Measurements from ENCODE around the gene DYNC1LI2. TPM values are rescaled to one million over a fixed set of nuclear protein-coding genes. Genes with fewer than 3 reads are reported as not detected.
"Not testable (repeated sequence)": the region's sequence is repeated elsewhere in the genome, so short reads cannot be mapped to it uniquely, and the experiment has no call there.

Gene DYNC1LI2
- total RNA-seq: 162 TPM
- long read RNA-seq, full-length matches to known transcripts: 62 of 141 reads
- long read RNA-seq, partial matches to known transcripts: 48 of 141 reads
- long read RNA-seq, other reads (novel, unspliced or antisense): 31 of 141 reads

DNA sequence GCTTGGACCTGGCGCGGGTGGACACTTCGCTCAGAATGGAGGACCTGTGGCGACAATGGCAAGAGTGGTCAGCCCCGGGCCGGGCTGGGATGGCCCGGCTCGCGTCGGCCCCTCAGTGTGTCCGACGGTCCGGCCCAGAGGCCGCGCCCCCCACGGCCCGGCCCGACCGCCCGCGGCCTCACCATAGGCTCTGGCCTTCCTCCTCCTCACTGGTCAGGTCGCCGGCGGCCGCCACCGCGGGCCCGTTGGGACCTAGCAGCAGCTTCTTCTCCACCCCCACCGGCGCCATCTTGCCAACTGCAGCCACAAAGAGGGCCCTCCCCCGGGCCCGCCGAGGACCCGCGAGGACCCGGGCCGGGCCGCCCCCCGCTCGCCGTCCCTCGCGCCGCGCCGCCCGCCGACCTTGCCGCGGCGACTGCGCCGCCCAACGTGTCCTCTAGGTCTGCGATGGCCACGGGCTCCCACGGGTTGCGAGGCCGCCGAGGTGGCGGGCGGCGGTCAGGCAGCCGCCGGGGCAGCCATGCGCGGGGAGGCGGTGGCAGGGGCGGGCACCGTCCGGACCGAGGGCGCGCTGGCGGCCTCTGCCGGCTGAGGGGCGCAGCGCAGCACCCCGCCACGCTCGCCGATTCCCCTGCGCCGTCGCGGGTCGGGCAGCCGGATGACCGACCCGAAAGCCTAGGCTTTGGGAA is at the start of gene DYNC1LI2:
Gene DYNC1LI2, minus strand, starts transcription at position 307 of the 689 bp plus-strand sequence. Its CDS starts 18 bp downstream, at position 289.
- DNase-seq (ENCODE audit: low spot score): peak; percentile 93

GRCh38 chr16:66800856-66801255 is 49.4 kb upstream of the DYNC1LI2 start:
- no peak for DNase-seq (ENCODE audit: low spot score)

- DNase-seq (ENCODE audit: low spot score): no peak
Measured at GRCh38 chr16:66798161-66798560, 46.8 kb upstream of the DYNC1LI2 start.

DNA sequence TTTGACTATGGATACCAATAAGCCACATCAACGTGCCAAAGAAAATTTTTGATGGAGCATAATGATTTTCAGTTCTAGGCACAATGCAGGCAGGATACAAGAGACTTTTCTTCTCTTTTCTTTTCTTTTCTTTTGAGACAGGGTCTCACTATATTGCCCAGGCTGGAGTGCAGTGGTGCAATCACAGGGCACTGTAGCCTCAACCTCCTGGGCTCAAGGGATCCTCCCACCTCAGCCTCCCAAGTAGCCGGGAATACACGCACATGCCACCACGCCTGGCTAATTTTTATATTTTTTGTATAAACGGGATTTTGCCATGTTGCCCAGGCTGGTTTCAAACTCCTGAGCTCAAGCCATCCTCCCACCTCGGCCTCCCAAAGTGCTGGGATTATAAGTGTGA is 42.6 kb upstream of the DYNC1LI2 start:
- DNase-seq (ENCODE audit: low spot score): not testable (repeated sequence)

DNA sequence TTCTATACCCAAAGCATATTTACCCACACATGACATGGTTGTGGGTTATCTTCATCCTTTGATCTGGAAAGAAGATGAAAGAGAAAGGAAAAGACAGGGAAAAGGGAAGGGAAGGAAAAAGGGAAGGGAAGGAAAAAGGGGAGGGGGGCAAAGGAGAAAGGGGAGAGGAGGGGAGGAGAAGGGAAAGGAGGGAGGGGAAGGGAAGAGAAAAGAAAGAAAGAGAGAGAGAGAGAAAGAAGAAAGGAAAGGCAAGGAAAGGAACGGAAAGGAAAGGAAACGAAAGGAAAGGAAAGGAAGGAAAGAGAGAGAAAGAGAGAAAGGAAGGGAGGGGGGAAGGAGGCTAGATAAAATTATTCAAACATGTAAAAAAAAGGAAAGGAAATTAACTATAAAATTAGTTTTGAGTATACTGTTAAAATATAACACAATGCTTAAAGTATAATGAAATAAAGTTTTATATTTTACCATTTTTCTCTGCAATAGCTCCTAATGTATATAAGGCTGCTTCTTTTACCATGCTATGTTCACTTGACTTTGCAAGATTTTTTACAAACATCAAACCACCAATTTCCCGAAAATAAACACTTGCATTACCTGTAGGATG is 38.8 kb upstream of the DYNC1LI2 start:
- no peak for DNase-seq (ENCODE audit: low spot score)

DNA sequence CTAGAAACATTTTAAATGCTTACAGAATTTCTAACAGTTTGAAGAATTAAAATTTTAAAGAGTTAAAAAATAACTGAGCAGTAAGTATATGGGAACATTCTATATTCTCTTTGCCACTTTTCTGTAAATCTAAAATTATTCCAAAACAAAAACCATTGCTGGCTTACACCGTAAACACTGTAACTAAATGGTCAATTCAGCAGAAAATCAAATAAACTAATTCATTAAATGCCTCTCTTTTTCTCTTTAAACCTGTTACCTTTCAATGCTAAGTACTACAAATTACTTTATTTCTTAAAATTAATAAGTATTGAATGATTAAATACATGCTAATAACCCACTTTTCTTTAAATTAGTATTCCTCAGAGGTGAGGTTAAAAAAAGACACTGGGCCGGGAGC is 36.0 kb upstream of the DYNC1LI2 start:
- DNase-seq (ENCODE audit: low spot score): no peak

GRCh38 chr16:66786551-66786950 is 35.1 kb upstream of the DYNC1LI2 start:
- DNase-seq (ENCODE audit: low spot score): no peak

DNA sequence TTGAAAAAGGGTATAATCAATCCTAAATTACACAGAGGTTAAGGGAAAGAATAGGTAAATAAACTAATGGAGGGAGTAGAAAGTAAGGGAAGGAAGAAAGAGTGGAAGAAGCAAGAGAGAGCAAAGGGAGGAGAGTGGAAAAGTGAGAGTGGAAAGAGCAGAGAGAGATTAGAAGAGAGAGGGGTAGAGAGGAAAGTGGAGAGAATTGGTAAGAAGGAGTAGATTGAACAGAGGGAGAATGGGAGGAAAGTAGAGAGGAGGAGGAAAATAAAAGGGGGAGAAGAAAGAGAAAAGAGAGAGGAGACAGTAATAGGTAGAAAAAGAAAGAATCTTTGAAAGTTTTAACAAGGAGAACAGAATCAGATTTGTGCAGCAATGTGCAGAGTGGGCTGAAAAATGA is 25.0 kb upstream of the DYNC1LI2 start:
- DNase-seq (ENCODE audit: low spot score): no peak

DNA sequence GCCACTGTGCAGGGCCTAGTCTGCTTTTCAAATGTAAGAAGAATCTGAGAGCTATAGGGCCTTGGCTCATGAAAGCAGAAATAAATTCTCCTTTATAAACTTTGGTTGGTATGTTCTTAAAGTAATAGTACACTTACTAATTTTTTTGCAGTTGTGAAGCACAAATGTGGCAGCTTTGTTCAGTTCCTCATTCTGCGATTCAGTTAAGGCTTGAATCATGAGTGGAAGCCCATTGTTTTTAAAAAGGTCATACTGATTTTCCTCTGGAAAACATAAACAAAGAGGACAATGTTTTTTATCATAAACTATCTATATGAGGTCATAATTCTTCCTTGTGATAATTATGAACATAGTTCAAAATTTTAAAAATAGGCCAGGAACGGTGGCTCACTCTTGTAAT is 23.6 kb upstream of the DYNC1LI2 start:
- DNase-seq (ENCODE audit: low spot score): no peak

DNA sequence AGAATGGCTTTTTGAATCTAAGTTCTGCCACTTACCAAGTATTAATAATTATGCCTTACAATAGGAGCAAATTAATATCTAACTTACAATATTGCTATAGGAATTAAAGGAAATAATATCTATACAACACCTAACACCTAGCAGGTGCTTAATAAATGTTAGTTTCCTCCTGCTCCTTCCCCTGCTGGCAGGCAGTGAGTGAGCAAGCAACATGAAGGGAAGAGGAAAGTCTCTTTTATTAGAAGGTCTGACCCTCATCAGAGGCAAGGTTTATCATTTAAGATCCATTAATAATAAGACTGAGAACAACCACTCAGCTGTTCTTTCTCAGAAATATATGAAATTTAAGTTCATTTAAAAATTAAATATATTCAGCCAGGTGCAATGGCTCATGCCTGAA is 6.7 kb upstream of the DYNC1LI2 start:
- no peak for DNase-seq (ENCODE audit: low spot score)

DNA sequence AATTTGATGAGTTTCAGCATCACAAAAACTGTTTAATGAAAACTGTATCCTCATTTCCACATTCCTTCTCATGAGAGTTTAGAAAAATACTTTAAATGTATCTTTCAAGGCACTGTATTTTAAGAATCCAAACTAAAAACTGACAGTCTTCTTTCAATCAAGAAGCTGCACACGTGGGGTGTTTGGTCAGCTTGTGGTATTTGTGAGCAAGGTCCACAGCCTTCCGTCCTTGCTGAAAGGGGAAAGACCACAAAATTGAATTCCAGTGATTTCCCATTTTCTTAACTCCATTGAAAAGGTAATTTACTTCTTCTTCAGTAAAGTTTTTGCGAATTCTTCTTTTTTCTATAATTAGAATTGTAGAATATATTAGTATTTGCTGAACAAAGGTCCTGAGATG is 3.4 kb upstream of the DYNC1LI2 start:
- DNase-seq (ENCODE audit: low spot score): no peak

- DNase-seq (ENCODE audit: low spot score): no peak
Measured at GRCh38 chr16:66754211-66754610, 2.8 kb upstream of the DYNC1LI2 start.

DNA sequence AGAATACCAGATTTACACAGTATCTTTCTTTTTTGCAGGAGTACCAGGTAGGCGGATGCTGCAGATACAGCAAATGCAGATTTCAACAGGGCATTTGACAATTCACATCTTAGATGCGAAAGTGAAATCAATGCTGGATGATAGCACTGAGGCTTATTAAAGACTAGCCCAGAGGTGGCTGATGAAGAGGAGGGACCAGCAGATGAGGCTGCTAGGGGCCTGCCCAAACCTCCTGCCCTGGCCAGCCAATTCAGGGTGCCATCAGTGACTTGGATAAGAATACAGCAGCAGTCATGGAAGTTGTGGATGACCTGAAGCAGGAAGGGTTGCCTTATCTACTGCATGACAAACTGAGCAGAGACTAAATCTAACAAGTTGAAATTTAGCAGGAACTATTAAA is 1.5 kb upstream of the DYNC1LI2 start:
- no peak for DNase-seq (ENCODE audit: low spot score)

DNA sequence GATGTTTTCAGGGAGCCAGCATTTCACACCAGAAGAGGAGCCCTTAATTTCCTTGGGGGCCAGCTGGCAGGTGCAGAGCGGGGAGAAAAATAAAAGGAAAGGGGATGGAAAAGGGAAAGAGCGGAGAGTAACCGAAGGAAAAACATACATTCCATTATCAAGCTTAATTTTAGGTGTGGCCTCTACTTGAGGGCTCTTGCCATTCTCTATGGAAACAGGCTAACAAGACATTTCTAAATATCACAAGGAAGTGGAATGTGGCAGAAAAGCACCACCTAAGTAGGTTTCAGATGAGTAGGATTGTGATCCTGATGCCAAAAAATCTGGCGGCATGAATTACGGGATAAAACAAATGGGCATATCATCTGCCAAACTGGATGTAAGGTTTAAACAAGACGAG is 970 bp upstream of the DYNC1LI2 start:
- DNase-seq (ENCODE audit: low spot score): no peak

GRCh38 chr16:66751992-66752322 is 548 bp upstream of the DYNC1LI2 start:
- DNase-seq (ENCODE audit: low spot score): no peak

DNA sequence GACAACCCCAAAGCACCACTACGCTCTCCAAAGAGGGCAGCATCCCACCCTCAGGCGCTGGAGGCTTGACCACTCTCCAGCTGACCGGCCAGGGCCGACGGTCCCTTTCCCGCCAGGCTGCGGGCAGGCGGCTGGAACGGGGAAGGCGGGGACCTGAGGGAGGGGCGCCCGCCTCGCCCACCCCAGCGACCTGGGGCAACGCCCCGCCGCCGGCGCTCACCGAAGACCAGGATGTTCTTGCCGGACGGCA is 431 bp downstream of the DYNC1LI2 start:
- DNase-seq (ENCODE audit: low spot score): peak; percentile 89

DNA sequence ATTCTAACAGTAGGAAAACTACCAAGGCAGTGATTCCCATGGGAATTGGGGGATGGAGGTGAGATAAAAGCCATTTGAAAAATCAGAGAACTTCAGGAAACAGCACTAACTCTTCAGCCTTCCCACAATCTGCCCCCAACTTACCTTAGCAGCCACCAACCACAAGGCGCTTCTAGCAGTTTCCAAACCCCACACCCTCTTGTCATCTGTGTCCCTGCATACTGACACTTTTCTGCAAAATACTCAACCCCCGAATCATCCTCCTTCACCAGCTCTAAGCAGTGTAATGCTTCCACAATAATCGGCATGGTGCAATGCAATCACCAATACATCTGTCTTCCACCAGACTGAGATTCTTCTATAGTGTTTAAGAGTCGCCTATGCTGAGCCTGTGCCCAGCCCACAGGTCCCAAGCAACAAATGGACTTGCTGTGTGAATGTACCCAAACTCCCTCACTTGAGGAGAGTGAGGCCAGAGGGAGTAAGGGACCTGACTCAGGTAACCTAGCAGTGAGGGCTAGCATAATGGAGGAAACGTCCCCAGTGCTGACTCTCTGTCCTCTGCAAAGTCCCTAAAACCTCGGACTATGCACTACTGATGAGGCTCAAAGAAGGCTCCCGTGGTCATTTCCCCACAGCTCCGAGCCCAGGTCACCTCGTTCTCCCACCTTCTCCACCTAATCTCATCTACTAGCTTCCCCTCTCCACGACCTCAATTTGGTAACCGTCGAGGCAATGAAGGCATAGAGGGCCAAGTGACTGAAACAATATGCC is 943 bp downstream of the DYNC1LI2 start:
- no peak for DNase-seq (ENCODE audit: low spot score)

DNA sequence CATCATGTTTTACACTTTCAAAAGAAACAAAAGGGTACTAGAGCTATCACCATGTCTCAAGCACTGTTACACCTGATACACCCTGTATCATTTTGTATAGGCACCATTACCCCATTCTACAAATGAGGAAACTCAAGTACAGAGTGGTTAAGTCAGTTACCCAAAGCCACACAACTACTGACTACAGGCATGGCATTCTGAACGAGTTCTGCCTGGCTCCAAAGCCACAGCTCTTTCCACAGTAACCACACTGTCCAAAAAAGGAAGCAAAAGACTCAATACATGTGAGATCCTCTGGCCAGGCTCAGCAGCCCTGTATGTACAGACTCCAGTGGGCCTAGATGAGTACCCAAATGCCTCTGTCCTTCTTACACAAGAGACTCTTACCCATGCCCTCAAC is 4.7 kb downstream of the DYNC1LI2 start:
- DNase-seq (ENCODE audit: low spot score): no peak

GRCh38 chr16:66746048-66746447 is 5.4 kb downstream of the DYNC1LI2 start:
- DNase-seq (ENCODE audit: low spot score): no peak

DNA sequence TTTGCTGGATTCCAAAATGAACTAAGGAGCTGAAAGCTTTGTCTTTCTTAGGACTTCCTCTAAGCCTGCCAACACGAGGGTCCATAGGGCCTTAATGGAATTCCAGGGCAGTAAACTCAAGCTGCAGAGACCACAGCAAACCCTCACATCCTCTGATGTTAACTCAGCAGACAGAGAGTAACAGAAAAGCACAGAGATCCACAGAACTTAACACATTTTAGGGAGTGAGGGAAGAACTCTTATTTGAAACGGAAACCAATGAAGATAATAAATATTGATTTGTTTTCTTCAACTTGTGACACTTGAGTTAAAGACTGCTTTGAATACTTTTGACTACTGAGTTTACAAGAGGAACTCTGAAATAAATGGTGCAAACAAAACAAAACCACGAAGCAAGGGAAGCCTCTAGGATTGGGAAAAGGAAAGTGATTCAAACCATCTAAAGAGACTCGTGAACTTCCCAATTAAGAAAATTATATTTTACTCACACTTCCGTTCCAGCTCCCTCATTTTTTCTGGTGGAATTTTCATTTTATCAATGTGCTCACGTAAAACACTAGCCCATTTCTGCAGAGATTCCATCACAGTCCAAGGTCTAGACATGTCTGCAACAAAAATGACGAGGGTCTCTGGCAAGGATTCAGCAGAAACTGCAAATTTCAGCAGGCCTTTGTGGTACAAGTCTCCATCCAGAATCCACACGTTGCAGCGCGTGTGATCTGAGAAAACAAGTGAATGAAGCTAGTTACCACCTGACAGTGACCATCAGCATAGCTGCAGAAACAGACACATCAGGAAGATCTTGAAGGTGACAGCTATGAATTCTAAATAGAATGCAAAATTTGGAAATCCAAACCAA is 9.2 kb downstream of the DYNC1LI2 start:
- no peak for DNase-seq (ENCODE audit: low spot score)

DNA sequence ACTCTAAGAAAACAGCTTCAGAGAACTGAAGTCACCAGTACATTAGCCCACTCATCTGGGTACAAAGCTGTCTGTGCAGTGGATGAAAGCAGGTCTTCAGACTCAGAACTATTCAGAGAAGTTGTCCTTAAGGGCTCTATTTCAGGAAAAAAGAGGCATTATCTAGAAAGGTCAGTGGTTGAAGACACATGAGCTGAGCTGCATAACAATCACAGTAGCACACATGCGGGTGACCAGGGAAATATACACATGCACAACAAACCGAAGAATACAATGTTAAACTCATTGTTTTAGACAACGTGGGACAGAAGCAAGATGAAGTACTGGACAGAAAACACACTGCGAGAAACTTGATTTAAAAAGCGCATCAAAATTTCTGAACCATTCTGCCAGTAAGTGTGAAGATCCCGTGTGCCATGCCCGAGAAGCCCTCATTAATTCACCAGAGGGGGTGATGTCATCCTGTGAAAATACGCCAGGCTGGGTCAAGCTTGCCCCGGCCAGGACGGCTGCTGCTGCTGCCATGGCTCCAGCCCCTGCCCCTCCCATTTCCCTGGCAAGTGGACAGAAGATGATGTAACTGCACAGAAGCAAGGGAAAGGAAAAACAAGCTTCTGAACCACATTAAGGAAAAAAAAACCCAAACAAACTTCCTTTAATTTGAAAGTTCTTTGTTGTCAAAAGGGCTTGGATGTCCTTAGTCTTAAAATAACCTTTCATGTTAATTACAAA is 10.1 kb downstream of the DYNC1LI2 start:
- peak; percentile 92 for DNase-seq (ENCODE audit: low spot score)

Measured in mesenteric fat pad (tissue), 1 donor.